GM12878 (cell line): Measurements from ENCODE around the gene SUN5. TPM values are rescaled to one million over a fixed set of nuclear protein-coding genes. Genes with fewer than 3 reads are reported as not detected.
A peak's percentile ranks its signal among the peaks of the same experiment; 100 is the strongest.

Source experiments
- ATAC-seq: fragments of 200-7000 bp; cut with Tn5 transposase; 3 replicates; pipeline ENCODE4 v1.9.1; 2020; ENCODE audit warnings: mild to moderate bottlenecking, moderate library complexity
- BruUV-seq: library from RNA; stranded (reverse); fragments of 400-500 nt; replicated peaks from 2 replicates; lab custom pipeline; 2021; lab: Mats Ljungman, UMichigan
- CTCF ChIA-PET: fragments of 300-600 bp; sonication (Branson Sonifier 250); formaldehyde crosslinking; extraction: SDS; loops from one replicate; lab custom pipeline; 2021; ENCODE audit warnings: inconsistent platforms; lab: Yijun Ruan, JAX
- POLR2A ChIA-PET: fragments of 350-600 bp; formaldehyde crosslinking; extraction: SDS; loops from one replicate; lab custom pipeline; 2021; ENCODE audit warnings: inconsistent platforms; lab: Charles Lee
- RAD21 ChIA-PET: fragments of 300-600 bp; sonication (Branson Sonifier 250); formaldehyde crosslinking; loops from one replicate; lab custom pipeline; 2023; ENCODE audit warnings: antibody characterized with exemption; ENCODE audit not compliant: unreplicated experiment; lab: Charles Lee
- SMC1A ChIA-PET: fragments of 300-600 bp; sonication (Branson Sonifier 250); formaldehyde crosslinking; loops from one replicate; lab custom pipeline; 2023; ENCODE audit not compliant: unreplicated experiment, uncharacterized antibody; lab: Charles Lee
- DNase-seq: peaks from one replicate; pipeline ENCODE4 v3.0.0-alpha.2; 2011; ENCODE audit warnings: low read depth, low spot score
- FAIRE-seq: peaks from 3 replicates; lab custom pipeline; 2011; peaks lifted over from hg19 to GRCh38; lab: Jason Lieb, UNC
- H2AFZ ChIP-seq: 2 replicates; pipeline ENCODE4 v1.6.0; 2011; ENCODE audit warnings: low read depth, low read length, control low read depth; ENCODE audit not compliant: control insufficient read depth
- H3K27ac ChIP-seq: 2 replicates; pipeline ENCODE4 v1.5.1; 2011; ENCODE audit warnings: control low read depth; ENCODE audit not compliant: control insufficient read depth, insufficient read depth
- H3K27me3 ChIP-seq, 2 experiments: replicated peaks in 1 of 2; 2 replicates each; pipeline versions ENCODE4 v1.6.0 to v1.6.1; 2011; ENCODE audit warnings: low read length in 1 of 2; ENCODE audit not compliant: control insufficient read depth in 2 of 2, insufficient read depth in 2 of 2
- H3K36me3 ChIP-seq, 2 experiments: 2 replicates each; pipeline ENCODE4 v1.5.1; 2011; ENCODE audit warnings: low read length in 1 of 2; ENCODE audit not compliant: control insufficient read depth in 2 of 2, insufficient read depth in 2 of 2
- H3K4me1 ChIP-seq: 2 replicates; pipeline ENCODE4 v1.6.1; 2011; ENCODE audit warnings: mild to moderate bottlenecking, low read length, moderate library complexity, mixed read lengths; ENCODE audit not compliant: control insufficient read depth, insufficient read depth
- H3K4me2 ChIP-seq: 2 replicates; pipeline ENCODE4 v1.6.0; 2011; ENCODE audit warnings: control low read depth; ENCODE audit not compliant: control insufficient read depth, insufficient read depth
- H3K4me3 ChIP-seq: fragments of 200-600 bp; sonication (generic); 2 replicates; pipeline ENCODE4 v1.5.1; 2016
- H3K79me2 ChIP-seq: 2 replicates; pipeline ENCODE4 v1.6.0; 2011; ENCODE audit warnings: low read length; ENCODE audit not compliant: control insufficient read depth, insufficient read depth
- H3K9ac ChIP-seq: 2 replicates; pipeline ENCODE4 v1.8.0; 2011; ENCODE audit warnings: low read length, control low read depth, mixed read lengths; ENCODE audit not compliant: control insufficient read depth, insufficient read depth
- H3K9me3 ChIP-seq: replicated peaks from 3 replicates; pipeline ENCODE4 v1.5.1; 2011; ENCODE audit warnings: mild to moderate bottlenecking, low read length; ENCODE audit not compliant: control insufficient read depth, insufficient read depth
- H4K20me1 ChIP-seq: 2 replicates; pipeline ENCODE4 v1.6.0; 2011; ENCODE audit not compliant: control insufficient read depth, insufficient read depth
- ATF7 ChIP-seq: fragments of 450-650 bp; IDR thresholded peaks from 2 replicates; pipeline ENCODE4 v1.6.1; 2016; ENCODE audit warnings: low read depth, mild to moderate bottlenecking
- BACH1 ChIP-seq: fragments of 450-650 bp; IDR thresholded peaks from 2 replicates; pipeline ENCODE4 v1.6.1; 2017; ENCODE audit warnings: mild to moderate bottlenecking, borderline replicate concordance
- EGR1 ChIP-seq, 2 experiments: IDR thresholded peaks; 1 replicate in 1 of 2; 2 replicates in 1 of 2; pipeline ENCODE4 v1.6.1; 2011 to 2012; ENCODE audit warnings: low read depth in 2 of 2, low read length in 2 of 2, borderline replicate concordance in 1 of 2, mild to moderate bottlenecking in 1 of 2, moderate library complexity in 1 of 2
- PAX5 ChIP-seq: IDR thresholded peaks from 2 replicates; pipeline ENCODE4 v1.6.1; 2011; ENCODE audit warnings: low read depth, low read length, borderline replicate concordance
- RFX5 ChIP-seq: IDR thresholded peaks from 2 replicates; pipeline ENCODE4 v1.6.1; 2011; ENCODE audit warnings: low read depth, low read length, improper control_type of control experiment
- SMARCA5 ChIP-seq: fragments of 450-650 bp; IDR thresholded peaks from 2 replicates; pipeline ENCODE4 v1.6.1; 2017; ENCODE audit warnings: mild to moderate bottlenecking
- ZBED1 ChIP-seq: IDR thresholded peaks from 2 replicates; pipeline ENCODE4 v1.6.1; 2016; ENCODE audit warnings: borderline replicate concordance
- ZNF24 ChIP-seq: fragments of 450-650 bp; IDR thresholded peaks from 2 replicates; pipeline ENCODE4 v1.6.1; 2017; ENCODE audit warnings: antibody characterized with exemption, mild to moderate bottlenecking
- WGBS: methylation state at CpG from one replicate; pipeline ENCODE4 v1.1.6; 2016; ENCODE audit warnings: low lambda C conversion rate; ENCODE audit not compliant: insufficient replicate concordance, insufficient coverage; ENCODE audit errors: missing lambda C conversion rate; 5-methylcytosine and 5-hydroxymethylcytosine counted together
- in situ Hi-C: fragments of 300-500 bp; cut with MboI; formaldehyde crosslinking; loops from 9 replicates; pipeline ENCODE4 v1.14.3; 2018; ENCODE audit warnings: mixed read lengths
- intact Hi-C: fragments of 100-400 bp; cut with micrococcal nuclease; formaldehyde crosslinking; loops from one replicate; pipeline ENCODE4 v1.14.2; 2022; ENCODE audit not compliant: unreplicated experiment
- polyA plus RNA-seq, 11 experiments: library from polyadenylated mRNA; depleted of rRNA in 4 of 11; unstranded in 6 of 11; stranded (reverse) in 5 of 11; fragments of >200 nt; fragmentation: Nextera tagmentation in 4 of 11; fragmentation: Illumina TruSeq in 1 of 11; extraction: Ambion mirVana in 4 of 11; extraction: Trizol in 1 of 11; gene quantifications; 1 replicate in 1 of 11; 2 replicates in 10 of 11; pipeline versions ENCODE4 v1.2.1 to v1.2.3, GENCODE V29; 2011 to 2016; ENCODE audit warnings: inconsistent platforms in 2 of 11, missing spikeins in 2 of 11, low read depth in 1 of 11
- total RNA-seq, 4 experiments: library from RNA; depleted of rRNA in 3 of 4; stranded (reverse); fragments of >200 nt in 3 of 4; fragmentation: Illumina TruSeq in 1 of 4; extraction: Trizol in 1 of 4; gene quantifications; 2 replicates each; pipeline versions ENCODE4 v1.2.1 to v1.2.3, GENCODE V29; 2013 to 2021
- TF ChIP-seq, protein P1 (sequence below): IDR thresholded peaks from 2 replicates; pipeline ENCODE4 v1.6.1; 2011; ENCODE audit warnings: borderline replicate concordance, low read depth, mild to moderate bottlenecking, moderate library complexity, mixed read lengths, low read length; ENCODE audit not compliant: insufficient read depth; ENCODE audit errors: extremely low read length
- TF ChIP-seq, protein P2 (sequence below): fragments of 450-650 bp; IDR thresholded peaks from 2 replicates; pipeline ENCODE4 v1.6.1; 2017; ENCODE audit warnings: mild to moderate bottlenecking, moderate library complexity

Gene SUN5
- total and polyA plus RNA-seq, 10 of the 15 experiments (the other 5 are each of a cell fraction or from before 2014, with no cell fraction given), result not detected

- Histone ChIP-seq H3K27me3 (no peaks in the 10 kb centered on the region), H3K9me3 (no peaks in the 10 kb centered on the region), H4K20me1 (no peaks in the 10 kb centered on the region), H3K4me3 (no peak overlapping the region), H3K4me1 (no peaks in the 10 kb centered on the region), H3K4me2 (no peak overlapping the region), H2AFZ (no peak overlapping the region), H3K9ac (no peak overlapping the region), H3K79me2 (no peaks in the 10 kb centered on the region), H3K27ac (no peak overlapping the region), H3K36me3 (no peaks in the 10 kb centered on the region)
- 44% methylated on average over 1 of the region's 1 CpG for WGBS
- CTCF ChIA-PET, result interaction anchor here (0.9 to 3.9 kb wide), 7 partner anchors 8 to 273 kb away, joined by 3 to 25 read pairs (median 5); partner anchors contain the start of genes C20orf203 and SUN5
- SMC1A ChIA-PET, result interaction anchor here (0.5 to 1.3 kb wide), 2 partner anchors 154 to 412 kb away, joined by 3 read pairs; no protein-coding TSS in a partner anchor
- intact Hi-C loops (no loop called here), in situ Hi-C loops (no loop called here)
- ATAC-seq (no peak), DNase-seq (no peak), FAIRE-seq (no peak)
- POLR2A ChIA-PET, result no interaction called here
- RAD21 ChIA-PET, result interaction anchor here (1.2 to 3.1 kb wide), 2 partner anchors 155 to 168 kb away, joined by 3 to 18 read pairs; no protein-coding TSS in a partner anchor
- no TSS peak for BruUV-seq
- TF ChIP-seq EGR1 (IDR thresholded peaks at IDR 0.05; ENCODE audit: borderline replicate concordance in 1 of 2, low read depth in 2 of 2, low read length in 2 of 2) (no peak), BACH1 (no peak), RFX5 (no peak)
- TF ChIP-seq, protein P1, sequence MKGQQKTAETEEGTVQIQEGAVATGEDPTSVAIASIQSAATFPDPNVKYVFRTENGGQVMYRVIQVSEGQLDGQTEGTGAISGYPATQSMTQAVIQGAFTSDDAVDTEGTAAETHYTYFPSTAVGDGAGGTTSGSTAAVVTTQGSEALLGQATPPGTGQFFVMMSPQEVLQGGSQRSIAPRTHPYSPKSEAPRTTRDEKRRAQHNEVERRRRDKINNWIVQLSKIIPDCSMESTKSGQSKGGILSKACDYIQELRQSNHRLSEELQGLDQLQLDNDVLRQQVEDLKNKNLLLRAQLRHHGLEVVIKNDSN, result no peak
Measured at GRCh38 chr20:32946629-32947028, 57.6 kb downstream of the SUN5 start.

GRCh38 chr20:32945710-32946221 lies 58.5 kb downstream of the SUN5 start:
- DNase-seq (no peak), ATAC-seq (peak; percentile 82), FAIRE-seq (peak; percentile 31)
- H3K9ac ChIP-seq, result no peak overlapping the region
- SMC1A ChIA-PET, result interaction anchor here (0.5 to 2.4 kb wide), 6 partner anchors 15 to 411 kb away, joined by 3 to 17 read pairs (median 4); no protein-coding TSS in a partner anchor
- H3K4me1 ChIP-seq, result no peaks in the 10 kb centered on the region
- CTCF ChIA-PET, result interaction anchor here (0.7 to 3.9 kb wide), 18 partner anchors 9 to 346 kb away, joined by 3 to 25 read pairs (median 4); partner anchors contain the start of gene SUN5
- H3K79me2 ChIP-seq, result no peaks in the 10 kb centered on the region
- RAD21 ChIA-PET, result interaction anchor here (1.0 to 3.1 kb wide), 3 partner anchors 26 to 155 kb away, joined by 3 to 18 read pairs (median 3); no protein-coding TSS in a partner anchor
- no peaks in the 10 kb centered on the region for H4K20me1 ChIP-seq
- H3K27ac ChIP-seq, result no peak overlapping the region
- no peak overlapping the region; the same call in 1 of the 2 replicates for H2AFZ ChIP-seq
- H3K36me3 ChIP-seq, result no peaks in the 10 kb centered on the region
- no peaks in the 10 kb centered on the region for H3K27me3 ChIP-seq
- POLR2A ChIA-PET, result no interaction called here
- intact Hi-C loops, result loop anchor here (1.0 kb wide), 1 partner anchor 43 kb away; no protein-coding TSS in a partner anchor
- no peaks in the 10 kb centered on the region for H3K9me3 ChIP-seq
- in situ Hi-C loops, result no loop called here
- H3K4me3 ChIP-seq, result no peak overlapping the region
- 32% methylated on average over 4 of the region's 4 CpGs for WGBS
- no TSS peak for BruUV-seq
- no peak overlapping the region for H3K4me2 ChIP-seq
- no peak for TF ChIP-seq SMARCA5
- TF ChIP-seq, protein P2, sequence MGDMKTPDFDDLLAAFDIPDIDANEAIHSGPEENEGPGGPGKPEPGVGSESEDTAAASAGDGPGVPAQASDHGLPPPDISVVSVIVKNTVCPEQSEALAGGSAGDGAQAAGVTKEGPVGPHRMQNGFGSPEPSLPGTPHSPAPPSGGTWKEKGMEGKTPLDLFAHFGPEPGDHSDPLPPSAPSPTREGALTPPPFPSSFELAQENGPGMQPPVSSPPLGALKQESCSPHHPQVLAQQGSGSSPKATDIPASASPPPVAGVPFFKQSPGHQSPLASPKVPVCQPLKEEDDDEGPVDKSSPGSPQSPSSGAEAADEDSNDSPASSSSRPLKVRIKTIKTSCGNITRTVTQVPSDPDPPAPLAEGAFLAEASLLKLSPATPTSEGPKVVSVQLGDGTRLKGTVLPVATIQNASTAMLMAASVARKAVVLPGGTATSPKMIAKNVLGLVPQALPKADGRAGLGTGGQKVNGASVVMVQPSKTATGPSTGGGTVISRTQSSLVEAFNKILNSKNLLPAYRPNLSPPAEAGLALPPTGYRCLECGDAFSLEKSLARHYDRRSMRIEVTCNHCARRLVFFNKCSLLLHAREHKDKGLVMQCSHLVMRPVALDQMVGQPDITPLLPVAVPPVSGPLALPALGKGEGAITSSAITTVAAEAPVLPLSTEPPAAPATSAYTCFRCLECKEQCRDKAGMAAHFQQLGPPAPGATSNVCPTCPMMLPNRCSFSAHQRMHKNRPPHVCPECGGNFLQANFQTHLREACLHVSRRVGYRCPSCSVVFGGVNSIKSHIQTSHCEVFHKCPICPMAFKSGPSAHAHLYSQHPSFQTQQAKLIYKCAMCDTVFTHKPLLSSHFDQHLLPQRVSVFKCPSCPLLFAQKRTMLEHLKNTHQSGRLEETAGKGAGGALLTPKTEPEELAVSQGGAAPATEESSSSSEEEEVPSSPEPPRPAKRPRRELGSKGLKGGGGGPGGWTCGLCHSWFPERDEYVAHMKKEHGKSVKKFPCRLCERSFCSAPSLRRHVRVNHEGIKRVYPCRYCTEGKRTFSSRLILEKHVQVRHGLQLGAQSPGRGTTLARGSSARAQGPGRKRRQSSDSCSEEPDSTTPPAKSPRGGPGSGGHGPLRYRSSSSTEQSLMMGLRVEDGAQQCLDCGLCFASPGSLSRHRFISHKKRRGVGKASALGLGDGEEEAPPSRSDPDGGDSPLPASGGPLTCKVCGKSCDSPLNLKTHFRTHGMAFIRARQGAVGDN, result no peak
- TF ChIP-seq PAX5, result no peak
- TF ChIP-seq ZNF24, result no peak
- no peak for TF ChIP-seq ZBED1
- TF ChIP-seq ATF7, result no peak
